GM21367 (cell line): ENCODE data around the gene ITGB1.
A peak's percentile ranks its signal among the peaks of the same experiment; 100 is the strongest.
"Not testable (repeated sequence)": the region's sequence is repeated elsewhere in the genome, so short reads cannot be mapped to it uniquely, and the experiment has no call there.

Experiments
- ATAC-seq: cut with Tn5 transposase; IDR thresholded peaks from one replicate; pipeline ENCODE4 v1.9.1; 2021; ENCODE audit not compliant: unreplicated experiment

Gene ITGB1

GRCh38 chr10:32980558-32981468 lies 22.8 kb upstream of the ITGB1 start:
- ATAC-seq, result peak; percentile 97

- ATAC-seq, result no peak
Measured at GRCh38 chr10:32980242-32980557, 22.2 kb upstream of the ITGB1 start.

- ATAC-seq, result not testable (repeated sequence)
Measured at GRCh38 chr10:32979719-32980118, 21.7 kb upstream of the ITGB1 start.

GRCh38 chr10:32979041-32979440 lies 21.0 kb upstream of the ITGB1 start:
- no peak for ATAC-seq

- ATAC-seq, result not testable (repeated sequence)
Measured at GRCh38 chr10:32977846-32978809, 20.1 kb upstream of the ITGB1 start.

GRCh38 chr10:32976338-32976737 lies 18.3 kb upstream of the ITGB1 start:
- no peak for ATAC-seq

GRCh38 chr10:32972929-32973328 lies 14.9 kb upstream of the ITGB1 start:
- ATAC-seq, result no peak

GRCh38 chr10:32972460-32972859 lies 14.4 kb upstream of the ITGB1 start:
- no peak for ATAC-seq

- ATAC-seq, result no peak
Measured at GRCh38 chr10:32971536-32972091, 13.6 kb upstream of the ITGB1 start.

- peak; percentile 70 for ATAC-seq
Measured at GRCh38 chr10:32970910-32971309, 12.9 kb upstream of the ITGB1 start.

- ATAC-seq, result no peak
Measured at GRCh38 chr10:32964270-32964669, 6.2 kb upstream of the ITGB1 start.

- no peak for ATAC-seq
Measured at GRCh38 chr10:32963096-32963495, 5.1 kb upstream of the ITGB1 start.

- no peak for ATAC-seq
Measured at GRCh38 chr10:32962521-32962920, 4.5 kb upstream of the ITGB1 start.

GRCh38 chr10:32961895-32962369 lies 3.9 kb upstream of the ITGB1 start:
- ATAC-seq, result no peak

- ATAC-seq, result no peak
Measured at GRCh38 chr10:32961343-32961894, 3.4 kb upstream of the ITGB1 start.

- no peak for ATAC-seq
Measured at GRCh38 chr10:32960022-32960421, 2.0 kb upstream of the ITGB1 start.

- ATAC-seq, result peak; percentile 28
Measured at GRCh38 chr10:32959006-32959920, 1.2 kb upstream of the ITGB1 start.

- no peak for ATAC-seq
Measured at GRCh38 chr10:32957341-32958084, 517 bp downstream of the ITGB1 start.
